Esophagus (tissue), 2 donors: ENCODE data around the gene PRR20A. TPM values are rescaled to one million over a fixed set of nuclear protein-coding genes. Genes with fewer than 3 reads are reported as not detected.
"Not testable (repeated sequence)": the region's sequence is repeated elsewhere in the genome, so short reads cannot be mapped to it uniquely, and the experiment has no call there.

Source experiments
- H3K27ac ChIP-seq, 2 donors: one replicate each; pipeline ENCODE4 v1.5.1; 2013; ENCODE audit warnings: low read depth in 2 of 2, mild to moderate bottlenecking in 2 of 2, inconsistent platforms in 1 of 2, low read length in 1 of 2, moderate library complexity in 1 of 2
- H3K27me3 ChIP-seq, 2 donors: one replicate each; pipeline ENCODE4 v1.6.1; 2013; ENCODE audit warnings: low read length in 2 of 2, control low read depth in 1 of 2, mild to moderate bottlenecking in 1 of 2; ENCODE audit not compliant: insufficient read depth in 2 of 2, control insufficient read depth in 1 of 2
- H3K36me3 ChIP-seq, 2 donors: one replicate each; pipeline ENCODE4 v1.6.1; 2013; ENCODE audit warnings: low read length in 1 of 2; ENCODE audit not compliant: control insufficient read depth in 2 of 2, insufficient read depth in 2 of 2
- H3K4me1 ChIP-seq, 2 donors: one replicate each; pipeline ENCODE4 v1.6.1; 2013; ENCODE audit warnings: low read length in 1 of 2; ENCODE audit not compliant: control insufficient read depth in 2 of 2, insufficient read depth in 2 of 2
- H3K4me3 ChIP-seq, 2 donors: one replicate each; pipeline ENCODE4 v1.5.1; 2013; ENCODE audit warnings: low read length in 2 of 2, mild to moderate bottlenecking in 2 of 2, low read depth in 1 of 2, moderate library complexity in 1 of 2
- H3K9me3 ChIP-seq, 2 donors: one replicate each; pipeline ENCODE4 v1.6.1; 2013; ENCODE audit warnings: mild to moderate bottlenecking in 2 of 2, low read depth in 1 of 2, low read length in 1 of 2, moderate library complexity in 1 of 2; ENCODE audit not compliant: control insufficient read depth in 2 of 2, insufficient read depth in 1 of 2
- WGBS, 2 donors: extraction: QIAGEN DNeasy Blood & Tissue Kit; methylation state at CpG; one replicate each; pipeline ENCODE4 v1.1.7; 2013; 5-methylcytosine and 5-hydroxymethylcytosine counted together
- polyA plus RNA-seq, 2 donors: library from polyadenylated mRNA; stranded (reverse); fragments of 200-250 nt; gene quantifications; one replicate each; pipeline ENCODE4 v1.2.3, GENCODE V29; 2013
- donor health status: healthy with polysubstance abuse.
- donor health status: Bipolar disorder and iron deficiency.

The PRR20A gene
- not detected for polyA plus RNA-seq

GRCh38 chr13:57140235-57140968 is at the start of gene PRR20A:
TSS of gene PRR20A (plus strand) at chr13:57140918. CDS start at chr13:57141305, 387 bp downstream.
- not testable (repeated sequence) for H3K9me3 ChIP-seq, H3K4me1 ChIP-seq, H3K4me3 ChIP-seq, H3K27ac ChIP-seq, H3K36me3 ChIP-seq, H3K27me3 ChIP-seq
- WGBS, 2 donors, result 92 to 93% methylated on average over 7 to 10 of the region's 34 CpGs

GRCh38 chr13:57114945-57115344 is 25.8 kb upstream of the PRR20A start:
- Histone ChIP-seq H3K4me1 (no peaks in the 10 kb centered on the region), H3K27ac (no peak overlapping the region), H3K9me3 (peaks cover 0 to 2% of the 10 kb centered on the region in 2 donors), H3K4me3 (no peak overlapping the region), H3K27me3 (no peaks in the 10 kb centered on the region), H3K36me3 (no peaks in the 10 kb centered on the region)
- 81 to 92% methylated on average over 4 of the region's 4 CpGs for WGBS, 2 donors

- Histone ChIP-seq H3K9me3 (peaks cover 0 to 2% of the 10 kb centered on the region in 2 donors), H3K27me3 (no peaks in the 10 kb centered on the region), H3K4me1 (no peaks in the 10 kb centered on the region), H3K27ac (no peak overlapping the region), H3K4me3 (no peak overlapping the region), H3K36me3 (no peaks in the 10 kb centered on the region)
- WGBS, 2 donors, result 25 to 36% methylated on average over 1 of the region's 1 CpG
These were observed 17.0 kb upstream of the PRR20A start for GRCh38 chr13:57123681-57124080.

- no peaks in the 10 kb centered on the region for H3K4me1 ChIP-seq
- H3K27me3 ChIP-seq, result no peaks in the 10 kb centered on the region
- no peak overlapping the region for H3K4me3 ChIP-seq
- no peaks in the 10 kb centered on the region for H3K36me3 ChIP-seq
- no peaks in the 10 kb centered on the region for H3K9me3 ChIP-seq
- WGBS, 2 donors, result 83% methylated on average over 6 of the region's 6 CpGs
- no peak overlapping the region for H3K27ac ChIP-seq
These were observed 11.8 kb upstream of the PRR20A start for GRCh38 chr13:57128909-57129308.

GRCh38 chr13:57136093-57136492 is 4.6 kb upstream of the PRR20A start:
- Histone ChIP-seq H3K27me3 (no peaks in the 10 kb centered on the region), H3K36me3 (no peaks in the 10 kb centered on the region), H3K4me1 (no peaks in the 10 kb centered on the region), H3K27ac (no peak overlapping the region), H3K9me3 (no peaks in the 10 kb centered on the region), H3K4me3 (no peak overlapping the region)
- WGBS, 2 donors, result 50 to 57% methylated on average over 2 of the region's 2 CpGs

GRCh38 chr13:57137585-57137984 is 3.1 kb upstream of the PRR20A start:
- WGBS, 2 donors, result 54 to 68% methylated on average over 4 of the region's 4 CpGs
- H3K36me3 ChIP-seq, result no peaks in the 10 kb centered on the region
- H3K27me3 ChIP-seq, result no peaks in the 10 kb centered on the region
- no peaks in the 10 kb centered on the region for H3K4me1 ChIP-seq
- no peak overlapping the region for H3K4me3 ChIP-seq
- no peak overlapping the region for H3K27ac ChIP-seq
- H3K9me3 ChIP-seq, result no peaks in the 10 kb centered on the region

GRCh38 chr13:57138988-57139387 is 1.7 kb upstream of the PRR20A start:
- H3K9me3 ChIP-seq, result no peaks in the 10 kb centered on the region
- no peaks in the 10 kb centered on the region for H3K36me3 ChIP-seq
- H3K4me3 ChIP-seq, result no peak overlapping the region
- WGBS, 2 donors, result 92 to 93% methylated on average over 5 of the region's 5 CpGs
- H3K27ac ChIP-seq, result no peak overlapping the region
- no peaks in the 10 kb centered on the region for H3K4me1 ChIP-seq
- no peaks in the 10 kb centered on the region for H3K27me3 ChIP-seq

GRCh38 chr13:57139781-57140180 is 937 bp upstream of the PRR20A start:
- H3K4me1 ChIP-seq, H3K27me3 ChIP-seq, H3K27ac ChIP-seq, H3K9me3 ChIP-seq, H3K36me3 ChIP-seq, H3K4me3 ChIP-seq: not testable (repeated sequence)
- 95 to 98% methylated on average over 7 of the region's 18 CpGs for WGBS, 2 donors

- H3K36me3 ChIP-seq, H3K9me3 ChIP-seq, H3K27ac ChIP-seq, H3K27me3 ChIP-seq, H3K4me1 ChIP-seq, H3K4me3 ChIP-seq: not testable (repeated sequence)
- WGBS, 2 donors, result no CpG with 5 or more reads among the region's 22 CpGs
These were observed 6.5 kb downstream of the PRR20A start, which contains the start of gene PRR20B for GRCh38 chr13:57147188-57147587. TSS of gene PRR20B (plus strand) at chr13:57147488. CDS start at chr13:57147875, 387 bp downstream.

- H3K36me3 ChIP-seq, H3K27me3 ChIP-seq, H3K4me3 ChIP-seq, H3K4me1 ChIP-seq, H3K27ac ChIP-seq, H3K9me3 ChIP-seq: not testable (repeated sequence)
- WGBS, 2 donors, result 92 to 95% methylated on average over 6 of the region's 14 CpGs
These were observed 7.4 kb downstream of the PRR20A start for GRCh38 chr13:57148106-57148505.
